GM12878 (cell line): Measurements from ENCODE around the gene OR52N1. TPM values are rescaled to one million over a fixed set of nuclear protein-coding genes. Genes with fewer than 3 reads are reported as not detected.

ENCODE experiments used
- polyA plus RNA-seq, 11 experiments: library from polyadenylated mRNA; depleted of rRNA in 4 of 11; unstranded in 6 of 11; stranded (reverse) in 5 of 11; fragments of >200 nt; fragmentation: Nextera tagmentation in 4 of 11; fragmentation: Illumina TruSeq in 1 of 11; extraction: Ambion mirVana in 4 of 11; extraction: Trizol in 1 of 11; gene quantifications; 1 replicate in 1 of 11; 2 replicates in 10 of 11; pipeline versions ENCODE4 v1.2.1 to v1.2.3, GENCODE V29; 2011 to 2016; ENCODE audit warnings: inconsistent platforms in 2 of 11, missing spikeins in 2 of 11, low read depth in 1 of 11
- total RNA-seq, 4 experiments: library from RNA; depleted of rRNA in 3 of 4; stranded (reverse); fragments of >200 nt in 3 of 4; fragmentation: Illumina TruSeq in 1 of 4; extraction: Trizol in 1 of 4; gene quantifications; 2 replicates each; pipeline versions ENCODE4 v1.2.1 to v1.2.3, GENCODE V29; 2013 to 2021

Gene OR52N1
- total and polyA plus RNA-seq, 10 of the 15 experiments (the other 5 are each of a cell fraction or from before 2014, with no cell fraction given): 0.04 TPM; not detected in 9

Other genes starting within 250 kb of the OR52N1 start
Only the 7 nearest of the 19 such genes appear.
- gene OR56B1, start 54.8 kb downstream of the OR52N1 start, total RNA-seq (2014; rRNA removed): 0.49 and 0.51 TPM in 2 replicates
- 0.23 and 0.36 TPM in 2 replicates for gene OR56B1, start 54.8 kb downstream of the OR52N1 start, total RNA-seq (2014; rRNA removed; fragmentation: Illumina TruSeq; extraction: Trizol)
- gene OR56B1, start 54.8 kb downstream of the OR52N1 start, total RNA-seq (2021): 0.21 TPM in 1 of 2 replicates, not detected in the other
- gene OR56B1, start 54.8 kb downstream of the OR52N1 start, polyA plus RNA-seq (2011; rRNA removed): 0.71 and 1.1 TPM in 2 replicates
- gene OR56B1, start 54.8 kb downstream of the OR52N1 start, polyA plus RNA-seq (2014; fragmentation: Illumina TruSeq; extraction: Trizol): 0.21 and 0.38 TPM in 2 replicates
- under 1 TPM in 1 of 2 experiments, not detected in 1; 0.04 TPM for gene OR56B1, start 54.8 kb downstream of the OR52N1 start, polyA plus RNA-seq (2014; fragmentation: Nextera tagmentation; extraction: Ambion mirVana)
- gene OR56B1, start 54.8 kb downstream of the OR52N1 start, polyA plus RNA-seq (2014; rRNA removed): 0.19 and 0.44 TPM in 2 replicates
- gene OR56B1, start 54.8 kb downstream of the OR52N1 start, polyA plus RNA-seq (2016; fragmentation: Nextera tagmentation; extraction: Ambion mirVana): not detected
- 0.85 and 1.3 TPM in 2 replicates for gene OR52N4, start 37.0 kb downstream of the OR52N1 start, total RNA-seq (2014; rRNA removed)
- gene OR52N4, start 37.0 kb downstream of the OR52N1 start, total RNA-seq (2014; rRNA removed; fragmentation: Illumina TruSeq; extraction: Trizol): 0.67 and 0.83 TPM in 2 replicates
- 0.37 and 0.41 TPM in 2 replicates for gene OR52N4, start 37.0 kb downstream of the OR52N1 start, total RNA-seq (2021)
- gene OR52N4, start 37.0 kb downstream of the OR52N1 start, polyA plus RNA-seq (2011; rRNA removed): 8.6 and 9.4 TPM in 2 replicates
- gene OR52N4, start 37.0 kb downstream of the OR52N1 start, polyA plus RNA-seq (2014; fragmentation: Illumina TruSeq; extraction: Trizol): 0.76 and 1.7 TPM in 2 replicates
- gene OR52N4, start 37.0 kb downstream of the OR52N1 start, polyA plus RNA-seq (2014; fragmentation: Nextera tagmentation; extraction: Ambion mirVana): under 1 TPM; 0.16 to 0.35 TPM
- 0.33 and 1.2 TPM in 2 replicates for gene OR52N4, start 37.0 kb downstream of the OR52N1 start, polyA plus RNA-seq (2014; rRNA removed)
- under 1 TPM in 1 of 2 experiments, not detected in 1; 0.21 TPM for gene OR52N4, start 37.0 kb downstream of the OR52N1 start, polyA plus RNA-seq (2016; fragmentation: Nextera tagmentation; extraction: Ambion mirVana)
- gene OR52N5, start 7.9 kb downstream of the OR52N1 start, total RNA-seq (2014; rRNA removed): not detected in 2 replicates
- not detected in 2 replicates for gene OR52N5, start 7.9 kb downstream of the OR52N1 start, total RNA-seq (2014; rRNA removed; fragmentation: Illumina TruSeq; extraction: Trizol)
- not detected in 2 replicates for gene OR52N5, start 7.9 kb downstream of the OR52N1 start, total RNA-seq (2021)
- not detected in 2 replicates for gene OR52N5, start 7.9 kb downstream of the OR52N1 start, polyA plus RNA-seq (2011; rRNA removed)
- not detected in 2 replicates for gene OR52N5, start 7.9 kb downstream of the OR52N1 start, polyA plus RNA-seq (2014; fragmentation: Illumina TruSeq; extraction: Trizol)
- gene OR52N5, start 7.9 kb downstream of the OR52N1 start, polyA plus RNA-seq (2014; fragmentation: Nextera tagmentation; extraction: Ambion mirVana): not detected
- not detected in 2 replicates for gene OR52N5, start 7.9 kb downstream of the OR52N1 start, polyA plus RNA-seq (2014; rRNA removed)
- not detected for gene OR52N5, start 7.9 kb downstream of the OR52N1 start, polyA plus RNA-seq (2016; fragmentation: Nextera tagmentation; extraction: Ambion mirVana)
- 0.11 TPM in 1 of 2 replicates, not detected in the other for gene OR52N2, start 17.7 kb upstream of the OR52N1 start, total RNA-seq (2014; rRNA removed)
- not detected in 2 replicates for gene OR52N2, start 17.7 kb upstream of the OR52N1 start, total RNA-seq (2014; rRNA removed; fragmentation: Illumina TruSeq; extraction: Trizol)
- not detected in 2 replicates for gene OR52N2, start 17.7 kb upstream of the OR52N1 start, total RNA-seq (2021)
- gene OR52N2, start 17.7 kb upstream of the OR52N1 start, polyA plus RNA-seq (2011; rRNA removed): 0.42 and 0.52 TPM in 2 replicates
- gene OR52N2, start 17.7 kb upstream of the OR52N1 start, polyA plus RNA-seq (2014; fragmentation: Illumina TruSeq; extraction: Trizol): 0.06 TPM in 1 of 2 replicates, not detected in the other
- under 1 TPM; 0.24 to 0.40 TPM for gene OR52N2, start 17.7 kb upstream of the OR52N1 start, polyA plus RNA-seq (2014; fragmentation: Nextera tagmentation; extraction: Ambion mirVana)
- 0.15 TPM in 1 of 2 replicates, not detected in the other for gene OR52N2, start 17.7 kb upstream of the OR52N1 start, polyA plus RNA-seq (2014; rRNA removed)
- not detected for gene OR52N2, start 17.7 kb upstream of the OR52N1 start, polyA plus RNA-seq (2016; fragmentation: Nextera tagmentation; extraction: Ambion mirVana)
- not detected in 2 replicates for gene OR52E6, start 50.6 kb upstream of the OR52N1 start, total RNA-seq (2014; rRNA removed)
- not detected in 2 replicates for gene OR52E6, start 50.6 kb upstream of the OR52N1 start, total RNA-seq (2014; rRNA removed; fragmentation: Illumina TruSeq; extraction: Trizol)
- not detected in 2 replicates for gene OR52E6, start 50.6 kb upstream of the OR52N1 start, total RNA-seq (2021)
- gene OR52E6, start 50.6 kb upstream of the OR52N1 start, polyA plus RNA-seq (2011; rRNA removed): not detected in 2 replicates
- not detected in 2 replicates for gene OR52E6, start 50.6 kb upstream of the OR52N1 start, polyA plus RNA-seq (2014; fragmentation: Illumina TruSeq; extraction: Trizol)
- not detected for gene OR52E6, start 50.6 kb upstream of the OR52N1 start, polyA plus RNA-seq (2014; fragmentation: Nextera tagmentation; extraction: Ambion mirVana)
- not detected in 2 replicates for gene OR52E6, start 50.6 kb upstream of the OR52N1 start, polyA plus RNA-seq (2014; rRNA removed)
- gene OR52E6, start 50.6 kb upstream of the OR52N1 start, polyA plus RNA-seq (2016; fragmentation: Nextera tagmentation; extraction: Ambion mirVana): not detected
- gene OR52E8, start 66.4 kb upstream of the OR52N1 start, total RNA-seq (2014; rRNA removed): not detected in 2 replicates
- gene OR52E8, start 66.4 kb upstream of the OR52N1 start, total RNA-seq (2014; rRNA removed; fragmentation: Illumina TruSeq; extraction: Trizol): not detected in 2 replicates
- gene OR52E8, start 66.4 kb upstream of the OR52N1 start, total RNA-seq (2021): not detected in 2 replicates
- gene OR52E8, start 66.4 kb upstream of the OR52N1 start, polyA plus RNA-seq (2011; rRNA removed): not detected in 2 replicates
- gene OR52E8, start 66.4 kb upstream of the OR52N1 start, polyA plus RNA-seq (2014; fragmentation: Illumina TruSeq; extraction: Trizol): not detected in 2 replicates
- not detected for gene OR52E8, start 66.4 kb upstream of the OR52N1 start, polyA plus RNA-seq (2014; fragmentation: Nextera tagmentation; extraction: Ambion mirVana)
- gene OR52E8, start 66.4 kb upstream of the OR52N1 start, polyA plus RNA-seq (2014; rRNA removed): not detected in 2 replicates
- gene OR52E8, start 66.4 kb upstream of the OR52N1 start, polyA plus RNA-seq (2016; fragmentation: Nextera tagmentation; extraction: Ambion mirVana): not detected
- not detected in 2 replicates for gene OR52E4, start 89.4 kb upstream of the OR52N1 start, total RNA-seq (2014; rRNA removed)
- gene OR52E4, start 89.4 kb upstream of the OR52N1 start, total RNA-seq (2014; rRNA removed; fragmentation: Illumina TruSeq; extraction: Trizol): not detected in 2 replicates
- not detected in 2 replicates for gene OR52E4, start 89.4 kb upstream of the OR52N1 start, total RNA-seq (2021)
- gene OR52E4, start 89.4 kb upstream of the OR52N1 start, polyA plus RNA-seq (2011; rRNA removed): not detected in 2 replicates
- gene OR52E4, start 89.4 kb upstream of the OR52N1 start, polyA plus RNA-seq (2014; fragmentation: Illumina TruSeq; extraction: Trizol): not detected in 2 replicates
- not detected for gene OR52E4, start 89.4 kb upstream of the OR52N1 start, polyA plus RNA-seq (2014; fragmentation: Nextera tagmentation; extraction: Ambion mirVana)
- not detected in 2 replicates for gene OR52E4, start 89.4 kb upstream of the OR52N1 start, polyA plus RNA-seq (2014; rRNA removed)
- gene OR52E4, start 89.4 kb upstream of the OR52N1 start, polyA plus RNA-seq (2016; fragmentation: Nextera tagmentation; extraction: Ambion mirVana): not detected